CD4-positive, alpha-beta T cell treated with Interleukin-17A for 4 hours (primary cell): ENCODE results near the gene FSD2.
A peak's percentile ranks its signal among the peaks of the same experiment; 100 is the strongest.
"Not testable (repeated sequence)": the region's sequence is repeated elsewhere in the genome, so short reads cannot be mapped to it uniquely, and the experiment has no call there.

Experiments
- DNase-seq: peaks from one replicate; pipeline ENCODE4 v3.0.0-alpha.2; 2020; ENCODE audit warnings: mixed read lengths

FSD2 gene

GRCh38 chr15:82726816-82727215 lies 79.1 kb downstream of the FSD2 start:
- DNase-seq, result no peak

DNA sequence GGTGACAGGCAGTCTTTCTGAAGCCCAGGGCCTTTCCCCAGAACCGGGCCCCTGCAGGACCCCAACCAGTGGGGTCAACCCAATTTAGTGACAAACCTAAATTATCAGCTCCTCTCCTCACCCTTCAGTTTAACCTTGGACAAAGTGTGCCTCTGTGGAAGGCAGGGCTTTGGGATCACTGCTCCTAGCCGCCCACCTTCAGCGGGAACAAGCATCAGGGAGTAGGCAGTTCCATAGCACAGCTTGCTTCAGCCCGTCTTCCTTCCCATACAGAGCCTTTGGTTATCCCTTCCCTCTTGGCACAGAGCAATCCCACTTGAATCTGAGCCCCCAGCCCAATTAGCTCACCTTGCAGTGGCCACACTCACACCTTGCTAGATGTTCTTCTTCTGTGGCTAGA lies 90.9 kb downstream of the FSD2 start:
- DNase-seq, result no peak

GRCh38 chr15:82714016-82714415 lies 91.9 kb downstream of the FSD2 start:
- no peak for DNase-seq

- DNase-seq, result no peak
These were observed 93.8 kb downstream of the FSD2 start for GRCh38 chr15:82712036-82712435.

GRCh38 chr15:82710926-82711490 lies 94.9 kb downstream of the FSD2 start:
- no peak for DNase-seq

DNA sequence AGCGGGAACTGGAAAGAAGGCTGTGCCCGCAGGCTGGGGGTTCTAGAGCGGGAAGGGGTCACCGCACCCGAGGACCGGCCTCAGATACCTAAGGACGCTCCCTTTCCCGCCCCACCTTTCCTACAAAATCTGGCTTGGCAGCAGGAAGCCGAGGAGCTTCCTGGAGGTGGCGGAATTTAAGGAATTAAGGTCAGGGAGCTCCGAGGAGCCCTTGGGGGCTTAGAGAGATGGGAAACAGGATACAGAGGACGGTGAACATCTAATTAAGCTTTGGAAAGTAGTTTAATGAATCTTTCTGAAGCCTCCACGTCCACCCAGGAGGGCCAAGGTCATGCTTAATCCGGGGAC lies 95.7 kb downstream of the FSD2 start:
- no peak for DNase-seq

DNA sequence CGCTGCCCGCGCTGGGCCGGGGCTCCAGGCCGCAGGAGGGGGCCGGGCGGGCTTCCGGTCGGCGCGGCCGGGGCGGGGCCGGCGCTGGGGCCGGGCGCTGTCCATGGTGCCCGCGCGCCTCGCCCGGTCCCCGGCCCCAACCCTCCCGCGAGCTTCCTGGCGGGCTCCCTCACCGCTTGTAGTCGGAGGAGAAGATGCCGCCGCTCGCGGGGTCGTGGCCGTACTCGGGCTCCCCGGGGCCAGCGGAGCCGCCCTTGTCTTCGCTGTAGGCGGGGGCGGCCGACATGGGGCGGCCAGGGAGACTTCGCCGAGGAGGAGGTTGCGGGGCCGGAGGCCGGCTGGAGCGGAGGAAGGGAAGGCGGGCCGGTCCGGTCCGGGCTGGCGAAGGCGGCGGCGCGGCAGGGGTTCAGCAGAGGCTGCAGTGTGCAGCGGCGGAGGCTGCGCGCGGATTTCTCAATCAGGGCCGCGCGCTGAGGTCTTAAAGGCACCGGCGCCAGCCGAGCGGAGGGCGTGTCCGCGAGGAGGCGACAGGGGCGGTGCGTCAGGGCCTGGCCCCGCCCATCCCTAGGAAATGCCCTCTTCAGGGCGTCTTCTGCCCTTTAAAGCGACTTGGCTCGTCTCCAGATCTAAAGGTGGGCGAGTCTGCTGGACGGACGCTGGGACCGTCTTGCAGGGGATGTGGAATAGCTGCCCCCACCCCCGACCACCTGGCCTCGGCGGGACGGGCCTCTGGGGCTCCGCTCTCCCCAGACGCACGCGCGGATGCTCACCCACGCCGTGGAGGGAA lies 96.3 kb downstream of the FSD2 start, which contains the start of gene AP3B2:
TSS of gene AP3B2 (minus strand) at position 455 of the 787 bp plus-strand sequence. CDS start at position 286, 169 bp downstream.
- peak; percentile 72 for DNase-seq

- DNase-seq, result no peak
These were observed 96.8 kb downstream of the FSD2 start for GRCh38 chr15:82709081-82709420.

GRCh38 chr15:82705856-82706255 lies 100.0 kb downstream of the FSD2 start:
- not testable (repeated sequence) for DNase-seq
